Skin epidermis (tissue), 12 donors: ENCODE results near the gene TERB2.
"Not testable (repeated sequence)": the region's sequence is repeated elsewhere in the genome, so short reads cannot be mapped to it uniquely, and the experiment has no call there.

ENCODE experiments used
- H3K27ac ChIP-seq, 21 experiments: fragments of 200-600 bp; sonication (generic) in 11 of 21; one replicate each; pipeline ENCODE4 v1.5.0; 2020; ENCODE audit warnings: mild to moderate bottlenecking in 3 of 21, inconsistent platforms in 2 of 21, moderate library complexity in 2 of 21
- H3K4me3 ChIP-seq, 7 experiments: fragments of 200-600 bp; sonication (generic) in 2 of 7; one replicate each; pipeline ENCODE4 v1.5.0; 2020; ENCODE audit warnings: inconsistent platforms in 2 of 7, mild to moderate bottlenecking in 2 of 7, moderate library complexity in 1 of 7

The TERB2 gene, protein sequence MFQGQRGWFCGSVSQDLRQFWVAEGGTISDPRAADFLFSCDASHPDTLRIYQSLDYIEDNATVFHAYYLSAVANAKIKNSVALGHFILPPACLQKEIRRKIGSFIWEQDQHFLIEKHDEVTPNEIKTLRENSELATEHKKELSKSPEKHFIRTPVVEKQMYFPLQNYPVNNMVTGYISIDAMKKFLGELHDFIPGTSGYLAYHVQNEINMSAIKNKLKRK

DNA sequence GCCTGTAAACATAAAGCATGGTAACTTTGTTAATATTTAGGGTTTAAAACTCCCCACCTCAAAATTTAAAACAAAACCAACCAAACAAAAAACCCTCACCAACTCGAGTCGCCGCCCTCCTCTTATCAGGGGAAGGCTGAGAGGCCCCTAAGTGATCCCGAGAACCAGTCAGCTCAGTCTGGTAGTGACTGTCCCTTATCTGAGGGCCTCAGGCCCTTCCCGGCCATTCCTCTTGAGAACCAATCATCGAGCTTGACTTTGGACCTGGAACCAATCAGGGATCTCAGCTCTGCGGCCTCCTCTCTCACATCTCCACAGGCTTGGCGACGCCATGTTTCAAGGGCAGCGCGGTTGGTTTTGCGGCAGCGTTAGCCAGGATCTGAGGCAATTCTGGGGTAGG, at the start of gene TERB2:
TERB2 (plus strand) TSS at position 300 of the 400 bp plus-strand sequence; CDS start at position 332, 32 bp downstream.
- Histone ChIP-seq H3K4me3 (no peak within 1 kb of the TSS), H3K27ac (no peak within 1 kb of the TSS)

DNA sequence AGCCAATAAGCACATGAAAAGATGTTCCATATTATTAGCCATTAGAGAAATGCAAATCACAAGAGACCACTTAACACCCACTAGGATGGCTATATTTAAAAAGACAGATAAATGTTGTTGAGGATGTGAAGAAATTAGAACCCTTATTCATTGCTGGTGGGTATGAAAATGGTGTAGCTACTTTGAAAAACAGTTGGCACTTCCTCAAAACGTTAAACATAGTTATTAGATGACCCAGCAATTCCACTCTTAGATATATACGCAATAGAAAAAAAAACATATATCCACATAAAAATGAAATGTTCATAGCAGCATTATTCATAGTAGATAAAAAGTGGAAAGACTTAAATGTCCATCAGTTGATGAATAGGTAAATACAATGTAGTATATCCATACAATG, 47.1 kb upstream of the TERB2 start:
- no peak overlapping the region for H3K4me3 ChIP-seq
- H3K27ac ChIP-seq = no peak overlapping the region

DNA sequence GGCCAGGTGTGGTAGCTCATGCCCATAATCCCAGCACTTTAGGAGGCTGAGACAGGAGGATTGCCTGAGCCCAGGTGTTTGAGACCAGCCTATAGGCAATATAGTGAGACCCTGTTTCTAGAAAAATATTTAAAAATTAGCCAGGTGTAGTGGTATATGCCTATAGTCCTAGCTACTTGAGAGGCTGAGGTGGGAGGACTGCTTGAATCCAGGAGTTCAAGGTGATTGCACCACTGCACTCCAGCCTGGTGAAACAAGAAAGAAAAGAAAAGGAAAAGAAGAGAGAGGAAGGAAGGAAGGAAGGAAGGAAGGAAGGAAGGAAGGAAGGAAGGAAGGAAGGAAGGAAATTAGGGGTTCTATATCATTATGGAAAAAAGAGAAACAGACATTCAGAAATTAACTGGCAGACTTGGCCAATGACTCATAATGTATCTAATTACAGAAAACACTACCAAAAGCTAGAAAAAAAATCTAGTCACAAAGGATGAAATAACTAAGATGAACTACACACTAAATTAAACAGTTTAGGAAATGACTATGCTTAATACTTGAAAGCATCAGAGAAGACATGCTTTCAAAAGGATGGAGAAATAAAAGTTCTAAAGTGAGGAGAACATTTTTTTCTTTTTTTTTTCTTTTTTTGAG, 45.4 kb upstream of the TERB2 start:
- no peak overlapping the region for H3K27ac ChIP-seq
- H3K4me3 ChIP-seq = no peak overlapping the region

DNA sequence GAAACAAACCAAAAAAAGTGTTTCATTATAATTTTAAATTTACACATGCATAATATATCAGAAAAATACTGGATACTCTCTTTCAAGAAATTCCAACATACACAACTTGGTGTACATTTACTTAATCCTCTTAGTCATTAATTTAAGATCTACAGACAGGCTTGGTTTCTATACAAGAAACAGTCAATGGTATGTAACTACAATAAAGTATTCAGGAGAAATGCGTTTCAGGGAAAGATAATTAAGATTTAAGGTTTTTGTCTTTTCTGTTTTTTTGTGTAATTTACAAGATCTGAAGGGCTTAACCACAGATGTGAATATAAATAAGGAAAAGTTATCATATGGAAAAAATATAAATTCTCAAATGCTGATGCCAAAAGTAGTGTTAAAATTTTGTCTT, 44.3 kb upstream of the TERB2 start:
- H3K27ac ChIP-seq, H3K4me3 ChIP-seq: not testable (repeated sequence)

DNA sequence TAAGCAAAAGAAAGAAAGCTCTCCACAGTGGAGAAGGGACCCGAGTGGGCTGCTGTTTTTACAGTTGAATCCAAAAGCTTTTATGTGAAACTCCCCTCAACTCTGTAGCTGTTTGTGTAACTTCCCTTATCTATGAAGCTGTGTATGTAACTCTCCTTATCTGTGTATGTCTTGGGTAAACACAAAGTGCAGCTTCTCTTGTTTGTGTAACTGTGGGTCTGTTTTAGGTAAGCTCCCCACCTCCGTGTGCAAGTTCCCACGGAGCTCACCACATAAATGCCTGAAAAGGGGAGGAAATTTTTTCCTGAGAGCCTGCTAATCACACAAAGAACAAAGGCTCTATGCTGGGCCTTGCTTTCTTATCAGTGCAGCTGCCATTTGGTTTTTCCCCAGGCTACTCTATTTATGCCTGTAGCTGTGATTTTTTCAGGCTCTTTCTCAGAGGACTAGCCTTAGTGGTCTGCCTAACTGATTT, 43.5 kb upstream of the TERB2 start:
- H3K4me3 ChIP-seq, H3K27ac ChIP-seq: not testable (repeated sequence)

DNA sequence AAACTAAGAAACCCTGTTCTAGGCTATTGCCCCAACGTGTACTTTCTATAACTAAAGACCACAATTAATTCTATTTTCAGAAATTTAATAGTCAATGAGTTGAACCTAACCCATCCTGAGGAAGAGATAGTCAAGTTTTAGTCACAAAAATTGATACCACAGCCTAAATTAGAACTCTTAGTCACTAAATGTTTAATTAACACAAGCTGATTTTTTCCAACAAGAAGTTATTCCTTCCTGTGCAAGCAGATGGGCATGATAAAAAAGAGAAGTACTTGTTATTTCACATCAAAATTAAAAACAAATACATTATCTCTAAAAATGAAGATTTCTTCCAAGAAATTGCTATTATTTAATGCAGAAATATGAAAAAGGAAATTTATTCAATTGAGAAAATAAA, 38.4 kb upstream of the TERB2 start:
- no peak overlapping the region for H3K27ac ChIP-seq
- no peak overlapping the region for H3K4me3 ChIP-seq

DNA sequence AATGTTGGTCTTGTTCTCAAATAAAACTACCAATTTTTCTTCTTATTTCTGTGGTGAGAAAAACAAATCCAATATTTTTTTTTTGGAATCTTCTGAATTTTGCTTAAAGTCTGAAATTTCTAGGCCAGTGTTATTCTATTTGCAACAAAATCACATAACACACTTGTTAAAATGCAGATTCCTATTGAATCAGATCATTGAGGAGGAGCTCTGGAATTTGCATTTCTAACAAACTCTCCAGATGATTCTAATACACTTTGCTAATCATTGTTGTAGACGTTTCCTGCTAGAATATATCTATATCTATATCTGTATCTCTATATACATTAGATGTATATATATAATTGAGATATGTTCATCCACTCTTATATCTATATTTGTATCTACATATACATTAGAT, 27.8 kb upstream of the TERB2 start:
- not testable (repeated sequence) for H3K27ac ChIP-seq, H3K4me3 ChIP-seq

DNA sequence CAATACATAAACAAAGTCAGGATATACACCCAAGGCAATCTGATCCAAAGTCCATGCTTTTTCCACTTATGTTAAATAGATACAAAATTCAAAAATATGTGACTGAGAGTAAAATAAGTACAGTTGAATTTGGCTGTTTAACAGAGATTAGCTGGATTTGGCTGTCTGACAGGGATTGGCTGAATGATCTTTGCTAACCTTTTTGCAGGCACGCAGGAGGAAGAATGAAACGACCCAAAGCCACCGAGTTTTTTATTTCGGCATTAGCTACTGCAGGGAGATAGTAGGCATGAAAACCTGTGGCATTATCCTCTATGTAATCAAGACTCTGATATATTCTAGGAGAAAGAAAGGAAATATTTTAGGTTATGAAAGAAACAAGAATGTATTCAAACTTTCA, 26.2 kb upstream of the TERB2 start:
- not testable (repeated sequence) for H3K4me3 ChIP-seq, H3K27ac ChIP-seq

DNA sequence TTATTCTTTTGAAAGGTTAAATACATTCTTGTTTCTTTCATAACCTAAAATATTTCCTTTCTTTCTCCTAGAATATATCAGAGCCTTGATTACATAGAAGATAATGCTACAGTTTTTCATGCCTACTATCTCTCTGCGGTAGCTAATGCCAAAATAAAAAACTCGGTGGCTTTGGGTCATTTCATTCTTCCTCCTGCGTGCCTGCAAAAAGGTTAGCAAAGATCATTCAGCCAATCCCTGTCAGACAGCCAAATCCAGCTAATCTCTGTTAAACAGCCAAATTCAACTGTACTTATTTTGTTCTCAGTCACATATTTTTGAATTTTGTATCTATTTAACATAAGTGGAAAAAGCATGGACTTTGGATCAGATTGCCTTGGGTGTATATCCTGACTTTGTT, 1.8 kb downstream of the TERB2 start:
- H3K4me3 ChIP-seq, H3K27ac ChIP-seq: not testable (repeated sequence)

DNA sequence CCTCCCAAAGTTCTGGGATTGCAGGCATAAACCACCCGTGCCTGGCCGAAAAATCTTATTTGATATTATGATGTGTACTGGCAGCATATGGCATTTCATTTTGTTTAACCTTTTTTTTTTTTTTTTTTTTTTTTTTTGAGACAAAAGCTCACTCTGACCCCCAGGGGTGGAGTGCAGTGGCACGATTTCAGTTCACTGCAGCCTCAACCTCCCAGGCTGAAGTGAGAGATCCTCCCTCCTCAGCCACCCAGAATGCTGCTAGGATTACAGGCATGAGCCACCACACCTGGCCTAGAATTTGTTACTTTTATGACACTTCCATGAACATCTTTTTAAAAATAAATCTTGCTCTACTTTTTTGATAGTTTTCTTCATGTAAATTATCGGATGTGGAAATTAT, 12.0 kb downstream of the TERB2 start:
- Histone ChIP-seq H3K4me3 (no peak overlapping the region), H3K27ac (no peak overlapping the region)

DNA sequence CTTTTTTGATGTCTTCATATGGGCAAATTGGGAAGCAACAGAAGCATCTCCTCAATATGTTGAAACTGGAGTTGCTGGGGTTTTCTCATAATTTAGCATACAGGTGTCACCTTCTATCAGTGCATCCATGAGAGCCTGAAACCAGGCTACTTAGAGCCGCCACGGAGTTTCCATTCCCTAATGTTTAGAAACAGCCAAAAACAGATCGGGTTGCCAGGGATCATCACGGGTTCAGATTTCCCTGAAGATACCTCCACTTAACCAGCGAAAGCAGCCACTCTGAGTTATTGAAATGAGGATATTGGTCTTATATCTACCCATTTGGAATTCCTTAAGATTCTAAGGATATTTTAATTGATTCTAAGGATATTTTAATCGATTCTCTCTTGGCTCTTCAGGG, 14.5 kb downstream of the TERB2 start:
- H3K27ac ChIP-seq = no peak overlapping the region
- H3K4me3 ChIP-seq = no peak overlapping the region

DNA sequence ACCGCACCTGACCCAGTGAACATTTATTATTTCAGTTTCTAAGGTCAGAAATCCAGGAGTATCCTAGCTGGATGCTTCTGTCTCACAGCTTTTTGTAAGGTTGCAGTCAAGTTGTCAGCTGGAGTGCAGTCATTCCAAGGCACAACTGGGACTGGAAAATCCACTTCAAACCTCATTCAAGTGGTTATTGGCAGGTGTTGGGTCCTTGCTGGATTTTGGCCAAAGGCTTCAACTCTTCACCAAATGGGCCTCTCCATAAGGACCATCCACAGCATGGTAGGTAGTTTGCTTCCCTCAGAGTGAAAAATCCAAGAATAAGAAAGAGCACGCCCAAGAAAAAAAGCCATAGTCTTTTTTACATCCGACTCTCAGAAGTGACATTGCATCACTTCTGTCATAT, 19.7 kb downstream of the TERB2 start:
- H3K4me3 ChIP-seq, H3K27ac ChIP-seq: not testable (repeated sequence)

DNA sequence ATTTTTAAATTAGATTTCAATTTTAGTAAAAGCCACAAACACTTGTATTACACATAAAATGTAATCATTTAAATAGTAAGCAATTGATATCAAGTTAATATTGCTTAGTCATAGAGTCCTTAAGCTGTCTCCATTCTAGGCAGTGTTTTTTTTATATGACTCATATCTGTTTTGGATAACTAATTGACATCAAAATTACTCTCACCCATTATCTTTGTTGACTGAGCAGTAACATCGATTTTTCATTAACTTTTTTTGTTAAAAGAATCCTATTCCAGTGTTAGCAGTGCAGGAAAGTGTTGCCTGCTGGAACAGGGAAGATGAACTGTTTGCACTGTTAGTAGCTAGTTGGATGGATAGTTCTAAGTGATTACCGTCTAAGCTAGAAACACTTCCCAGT, 21.3 kb downstream of the TERB2 start:
- not testable (repeated sequence) for H3K27ac ChIP-seq, H3K4me3 ChIP-seq

DNA sequence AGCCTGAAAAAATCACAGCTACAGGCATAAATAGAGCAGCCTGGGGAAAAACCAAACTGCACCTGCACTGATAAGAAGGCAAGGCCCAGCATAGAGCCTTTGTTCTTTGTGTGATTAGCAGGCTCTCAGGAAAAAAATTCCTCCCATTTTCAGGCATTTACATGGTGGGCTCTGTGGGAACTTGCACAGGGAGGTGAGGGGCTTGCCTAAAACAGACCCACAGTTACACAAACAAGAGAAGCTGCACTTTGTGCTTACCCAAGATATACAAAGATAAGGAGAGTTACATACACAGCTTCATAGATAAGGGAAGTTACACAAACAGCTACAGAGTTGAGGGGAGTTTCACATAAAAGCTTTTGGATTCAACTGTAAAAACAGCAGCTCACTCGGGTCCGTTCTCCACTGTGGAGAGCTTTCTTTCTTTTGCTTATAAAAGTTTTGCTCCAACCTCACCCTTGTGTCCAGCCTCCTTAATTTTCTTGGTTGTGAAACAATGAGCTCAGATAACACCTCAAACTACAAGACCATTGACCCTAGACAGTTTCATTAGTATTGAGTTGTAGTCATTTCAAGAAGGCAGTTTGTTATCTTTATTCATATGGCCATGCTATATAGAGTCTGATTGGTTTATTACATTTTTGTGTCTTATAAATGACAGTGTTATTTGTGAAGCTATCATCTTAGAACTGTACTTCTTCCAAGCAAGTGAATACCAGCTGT, 23.3 kb downstream of the TERB2 start:
- H3K27ac ChIP-seq, H3K4me3 ChIP-seq: not testable (repeated sequence)

DNA sequence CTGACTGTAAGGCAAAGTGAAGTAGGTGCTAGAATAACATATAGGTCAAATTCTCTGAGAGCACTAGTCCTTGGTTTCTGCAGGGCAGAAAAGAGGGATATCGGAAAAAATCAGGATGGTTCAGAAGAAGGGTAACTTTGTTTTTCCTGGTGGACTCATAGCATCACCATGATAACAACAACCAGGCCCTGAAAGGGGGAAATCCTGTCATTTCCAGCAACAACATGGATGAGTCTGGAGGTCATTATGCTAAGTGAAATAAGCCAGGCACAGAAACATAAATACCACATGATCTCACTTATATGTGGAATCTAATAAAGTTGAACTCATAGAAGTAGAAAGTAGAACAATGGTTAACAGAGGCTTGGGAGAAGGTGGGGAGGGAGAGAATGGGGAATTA, 27.7 kb downstream of the TERB2 start:
- H3K4me3 ChIP-seq, H3K27ac ChIP-seq: not testable (repeated sequence)

DNA sequence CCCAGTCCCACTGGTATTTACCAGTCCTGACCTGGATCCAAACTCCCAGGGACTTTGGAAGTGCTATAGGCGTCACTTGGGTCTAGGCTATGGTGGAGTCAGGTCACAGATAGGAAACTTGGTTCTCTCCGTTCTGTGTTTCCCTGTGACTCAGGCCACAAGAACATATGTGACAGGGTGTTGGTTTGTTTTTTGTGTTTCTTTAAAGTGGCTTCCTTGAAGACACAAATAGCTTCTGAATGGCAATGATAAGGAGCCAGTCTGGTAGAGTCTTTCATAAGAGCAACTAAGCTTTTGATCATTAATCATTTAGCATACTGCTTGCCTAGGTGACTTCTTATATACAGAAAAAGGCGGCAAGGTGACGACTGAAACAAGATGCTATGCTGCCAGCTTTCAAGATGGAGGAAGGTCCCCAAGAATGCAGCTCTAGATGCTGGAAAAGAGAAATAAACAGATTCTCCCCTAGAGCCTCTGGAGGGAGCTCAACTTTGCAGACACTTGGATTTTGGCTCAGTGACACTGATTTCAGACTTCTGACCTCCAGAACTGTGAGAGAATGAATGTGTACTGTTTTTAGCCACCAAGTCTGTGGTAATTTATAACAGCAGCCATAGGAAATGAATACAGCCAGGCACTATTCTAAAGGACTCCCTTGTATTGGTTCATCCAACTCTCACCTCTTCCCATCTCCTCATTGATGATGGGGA, 30.0 kb downstream of the TERB2 start:
- not testable (repeated sequence) for H3K4me3 ChIP-seq, H3K27ac ChIP-seq

DNA sequence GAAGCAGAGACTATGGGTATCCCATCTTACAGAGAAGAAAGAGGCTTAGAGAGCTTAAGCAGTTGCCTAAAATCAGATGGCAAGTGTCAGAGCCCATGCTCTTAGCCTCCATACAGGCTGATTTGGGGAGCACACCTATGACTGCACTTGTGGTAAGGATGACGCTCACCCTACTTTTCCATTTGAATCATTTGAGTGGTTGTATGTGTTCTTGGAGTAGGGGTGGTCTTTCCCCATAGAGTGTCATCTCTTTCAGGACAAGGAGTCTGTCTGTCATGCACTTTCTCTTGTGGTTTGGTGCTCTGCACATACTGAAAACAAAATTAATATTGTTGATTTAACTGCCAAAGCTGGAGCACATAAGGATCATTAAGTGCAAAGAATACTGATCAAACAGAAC, 31.2 kb downstream of the TERB2 start:
- not testable (repeated sequence) for H3K27ac ChIP-seq, H3K4me3 ChIP-seq

DNA sequence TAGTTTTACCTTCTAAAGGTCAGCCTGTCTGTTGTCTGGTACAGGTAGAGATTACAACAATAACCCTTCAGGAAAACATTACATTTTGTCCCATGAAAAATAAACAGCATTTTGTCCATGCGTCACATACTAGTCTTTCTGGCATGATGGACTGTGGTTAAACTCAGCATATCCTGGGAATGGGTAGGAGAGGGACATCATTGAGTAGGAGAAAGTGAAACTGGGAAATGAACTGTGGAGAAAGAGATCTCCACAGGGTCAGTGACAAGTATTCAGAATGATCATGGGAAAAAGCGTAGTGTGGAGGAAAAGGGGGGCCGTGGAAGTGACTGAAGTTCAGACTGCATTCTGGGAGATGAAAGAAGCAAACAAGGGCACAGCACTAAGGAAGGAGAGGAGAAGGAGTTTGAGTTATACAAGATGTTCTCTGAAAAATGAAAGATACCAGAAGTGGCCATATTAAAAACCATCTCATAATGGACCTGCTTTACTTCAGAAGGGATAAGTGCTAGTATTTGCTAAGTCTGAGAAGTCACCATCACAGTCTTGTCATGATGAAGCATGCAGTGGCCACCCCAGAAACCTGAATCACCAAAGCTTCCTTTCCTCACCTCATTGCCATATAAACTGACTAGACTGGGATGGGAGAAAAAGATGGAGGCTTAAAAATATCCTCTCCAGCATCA, 31.8 kb downstream of the TERB2 start:
- H3K27ac ChIP-seq, H3K4me3 ChIP-seq: not testable (repeated sequence)

DNA sequence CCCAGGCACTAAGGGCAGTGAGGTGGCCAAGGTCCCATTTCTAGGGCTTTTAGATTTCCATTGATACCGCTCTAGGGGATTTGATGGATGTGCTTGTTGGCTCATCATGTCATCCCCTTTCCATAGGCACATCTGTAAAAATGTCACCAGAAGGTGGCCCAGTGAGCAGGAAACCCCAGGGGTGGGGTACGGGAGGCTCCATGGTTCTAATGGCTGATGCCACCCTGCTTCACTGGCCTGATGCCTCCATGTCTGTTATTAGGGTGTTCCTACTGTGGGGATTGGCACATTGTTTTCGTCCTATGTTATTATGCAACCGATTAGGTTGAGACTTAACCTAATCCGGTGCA, 32.4 kb downstream of the TERB2 start:
- not testable (repeated sequence) for H3K4me3 ChIP-seq, H3K27ac ChIP-seq

DNA sequence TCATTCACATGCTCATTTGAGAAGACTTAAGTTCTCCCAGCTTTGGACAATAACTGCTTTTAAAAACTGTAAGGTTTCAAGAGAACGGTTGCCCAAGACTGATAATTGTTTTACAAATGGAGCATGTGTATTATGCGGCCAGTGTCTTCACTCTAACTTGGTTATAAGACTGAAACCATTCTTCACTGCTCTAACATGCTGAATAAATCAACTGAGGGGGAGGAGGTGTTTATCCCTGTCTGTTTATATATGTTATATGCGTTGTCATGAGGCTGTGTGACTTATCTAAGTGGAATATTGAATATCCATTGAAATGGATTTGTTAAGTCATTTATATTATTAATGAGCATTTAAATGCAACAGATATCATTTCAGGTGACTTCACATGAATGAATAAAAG, 41.1 kb downstream of the TERB2 start:
- not testable (repeated sequence) for H3K4me3 ChIP-seq, H3K27ac ChIP-seq
